ENCODE results near the gene SUN2.

The SUN2 gene, protein sequence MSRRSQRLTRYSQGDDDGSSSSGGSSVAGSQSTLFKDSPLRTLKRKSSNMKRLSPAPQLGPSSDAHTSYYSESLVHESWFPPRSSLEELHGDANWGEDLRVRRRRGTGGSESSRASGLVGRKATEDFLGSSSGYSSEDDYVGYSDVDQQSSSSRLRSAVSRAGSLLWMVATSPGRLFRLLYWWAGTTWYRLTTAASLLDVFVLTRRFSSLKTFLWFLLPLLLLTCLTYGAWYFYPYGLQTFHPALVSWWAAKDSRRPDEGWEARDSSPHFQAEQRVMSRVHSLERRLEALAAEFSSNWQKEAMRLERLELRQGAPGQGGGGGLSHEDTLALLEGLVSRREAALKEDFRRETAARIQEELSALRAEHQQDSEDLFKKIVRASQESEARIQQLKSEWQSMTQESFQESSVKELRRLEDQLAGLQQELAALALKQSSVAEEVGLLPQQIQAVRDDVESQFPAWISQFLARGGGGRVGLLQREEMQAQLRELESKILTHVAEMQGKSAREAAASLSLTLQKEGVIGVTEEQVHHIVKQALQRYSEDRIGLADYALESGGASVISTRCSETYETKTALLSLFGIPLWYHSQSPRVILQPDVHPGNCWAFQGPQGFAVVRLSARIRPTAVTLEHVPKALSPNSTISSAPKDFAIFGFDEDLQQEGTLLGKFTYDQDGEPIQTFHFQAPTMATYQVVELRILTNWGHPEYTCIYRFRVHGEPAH

DNA sequence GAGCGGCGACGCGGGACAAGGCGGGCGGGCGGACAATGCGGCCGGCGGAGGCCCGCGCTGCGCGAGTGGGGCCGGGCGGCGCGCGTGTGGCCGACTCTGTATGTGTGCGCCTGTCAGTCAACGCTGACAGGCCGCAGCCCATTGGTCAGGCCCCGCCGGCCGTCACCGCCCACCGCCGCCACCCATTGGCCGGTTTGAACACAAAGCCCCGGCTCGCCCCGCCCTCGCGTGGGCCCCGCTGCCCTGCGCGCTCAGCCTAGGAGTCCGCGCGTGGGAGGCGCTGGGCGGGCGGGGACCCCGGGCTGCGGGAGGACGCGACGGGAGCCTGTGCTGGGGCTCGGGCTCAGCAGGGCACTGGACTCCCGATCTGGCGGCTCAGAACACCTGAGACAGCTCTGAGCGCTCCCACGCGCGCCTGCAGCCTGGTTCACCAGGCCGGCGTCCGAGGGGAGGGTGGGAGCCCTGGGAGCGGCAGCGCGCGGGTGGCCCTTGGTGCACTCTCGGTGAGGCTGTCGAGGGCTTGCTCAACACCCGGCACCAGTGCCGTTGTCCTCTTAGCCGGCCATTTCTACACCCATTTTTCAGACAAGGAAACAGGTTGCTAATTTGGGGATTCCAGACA is at the start of gene SUN2:
Gene SUN2 (minus strand): TSS at position 88 of the 622 bp plus-strand sequence. CDS start 3,370 bp downstream, outside the sequence.
- TF ChIP-seq, protein P1, sequence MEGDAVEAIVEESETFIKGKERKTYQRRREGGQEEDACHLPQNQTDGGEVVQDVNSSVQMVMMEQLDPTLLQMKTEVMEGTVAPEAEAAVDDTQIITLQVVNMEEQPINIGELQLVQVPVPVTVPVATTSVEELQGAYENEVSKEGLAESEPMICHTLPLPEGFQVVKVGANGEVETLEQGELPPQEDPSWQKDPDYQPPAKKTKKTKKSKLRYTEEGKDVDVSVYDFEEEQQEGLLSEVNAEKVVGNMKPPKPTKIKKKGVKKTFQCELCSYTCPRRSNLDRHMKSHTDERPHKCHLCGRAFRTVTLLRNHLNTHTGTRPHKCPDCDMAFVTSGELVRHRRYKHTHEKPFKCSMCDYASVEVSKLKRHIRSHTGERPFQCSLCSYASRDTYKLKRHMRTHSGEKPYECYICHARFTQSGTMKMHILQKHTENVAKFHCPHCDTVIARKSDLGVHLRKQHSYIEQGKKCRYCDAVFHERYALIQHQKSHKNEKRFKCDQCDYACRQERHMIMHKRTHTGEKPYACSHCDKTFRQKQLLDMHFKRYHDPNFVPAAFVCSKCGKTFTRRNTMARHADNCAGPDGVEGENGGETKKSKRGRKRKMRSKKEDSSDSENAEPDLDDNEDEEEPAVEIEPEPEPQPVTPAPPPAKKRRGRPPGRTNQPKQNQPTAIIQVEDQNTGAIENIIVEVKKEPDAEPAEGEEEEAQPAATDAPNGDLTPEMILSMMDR (IDR thresholded peaks at IDR 0.05), result no peak

DNA sequence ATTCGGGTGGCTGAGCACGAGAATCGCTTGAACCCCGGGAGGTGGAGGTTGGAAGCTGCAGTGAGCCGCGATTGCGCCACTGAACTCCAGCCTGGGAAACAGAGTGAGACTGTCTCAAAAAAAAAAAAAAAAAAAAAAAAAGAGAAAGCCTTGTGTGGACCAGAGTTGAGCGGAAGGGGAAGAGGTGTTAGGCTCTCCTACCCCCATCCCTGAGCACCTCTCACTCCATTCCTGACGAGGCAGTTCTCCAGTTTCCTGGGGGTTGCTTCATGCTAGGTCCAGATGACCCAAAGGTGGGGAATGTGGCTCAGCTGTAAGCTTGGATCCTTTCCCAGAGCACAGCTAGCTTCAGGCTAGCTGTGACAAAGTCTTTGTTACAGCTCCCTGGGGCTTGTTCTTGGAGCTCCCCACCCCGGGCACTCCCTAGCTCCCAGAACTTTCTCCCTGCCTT is 46.9 kb upstream of the SUN2 start:
- TF ChIP-seq, protein P1 (IDR thresholded peaks at IDR 0.05), result no peak

DNA sequence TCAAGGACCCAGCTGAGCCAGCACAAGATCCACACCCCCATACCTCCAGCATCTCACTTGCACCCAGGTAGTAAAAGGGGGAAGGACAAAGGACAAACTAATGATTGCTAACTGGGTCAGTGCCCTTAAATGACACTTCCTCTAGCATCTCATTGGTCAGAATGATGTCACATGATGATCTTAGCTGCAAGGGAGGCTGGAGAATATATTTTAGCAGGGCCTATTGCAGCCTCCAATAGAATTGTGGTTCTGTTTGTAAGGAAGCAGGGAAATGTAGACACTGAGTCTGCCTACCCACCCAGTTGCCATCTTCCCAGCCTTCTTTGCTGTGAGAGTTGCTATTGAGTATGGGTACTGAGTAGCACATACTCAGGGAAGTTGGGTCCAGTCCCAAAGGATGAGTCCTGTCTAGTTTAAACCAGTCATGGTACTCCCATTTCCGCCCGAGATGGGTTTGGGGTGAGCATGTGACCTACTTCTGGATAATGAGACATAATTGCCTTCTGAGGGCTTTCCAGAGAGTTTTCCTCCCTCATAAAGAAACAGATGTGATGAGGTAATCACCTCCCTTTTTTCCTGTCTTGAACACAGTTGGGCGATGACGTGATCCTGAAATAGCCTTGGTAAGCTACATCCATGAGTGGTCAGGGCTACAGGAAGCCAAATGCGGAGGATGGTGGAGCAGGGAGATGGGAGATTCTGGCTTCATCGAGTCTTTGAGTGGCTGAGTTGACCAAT is 43.6 kb upstream of the SUN2 start:
- TF ChIP-seq, protein P1 (IDR thresholded peaks at IDR 0.05), result no peak

DNA sequence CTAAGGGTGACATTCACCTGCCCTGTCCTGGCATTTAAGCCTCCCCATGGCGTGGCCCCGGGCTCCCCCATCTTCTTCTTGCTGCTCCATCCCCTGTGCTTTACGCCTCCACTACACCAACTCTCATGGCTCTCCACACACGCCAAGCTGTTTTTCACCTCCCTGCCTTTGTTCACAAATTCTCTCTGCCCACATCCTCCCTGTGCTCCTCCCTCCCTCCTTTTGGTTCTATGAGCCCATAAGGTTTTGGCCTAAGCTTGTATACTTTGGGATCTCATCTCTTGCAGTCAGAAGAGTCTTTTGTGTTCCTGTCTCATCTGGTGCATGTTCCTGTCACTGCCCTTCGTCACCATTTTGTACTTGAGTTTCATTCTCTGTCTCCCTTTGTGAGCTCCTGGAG is 42.7 kb upstream of the SUN2 start:
- TF ChIP-seq, protein P1 (IDR thresholded peaks at IDR 0.05), result no peak

DNA sequence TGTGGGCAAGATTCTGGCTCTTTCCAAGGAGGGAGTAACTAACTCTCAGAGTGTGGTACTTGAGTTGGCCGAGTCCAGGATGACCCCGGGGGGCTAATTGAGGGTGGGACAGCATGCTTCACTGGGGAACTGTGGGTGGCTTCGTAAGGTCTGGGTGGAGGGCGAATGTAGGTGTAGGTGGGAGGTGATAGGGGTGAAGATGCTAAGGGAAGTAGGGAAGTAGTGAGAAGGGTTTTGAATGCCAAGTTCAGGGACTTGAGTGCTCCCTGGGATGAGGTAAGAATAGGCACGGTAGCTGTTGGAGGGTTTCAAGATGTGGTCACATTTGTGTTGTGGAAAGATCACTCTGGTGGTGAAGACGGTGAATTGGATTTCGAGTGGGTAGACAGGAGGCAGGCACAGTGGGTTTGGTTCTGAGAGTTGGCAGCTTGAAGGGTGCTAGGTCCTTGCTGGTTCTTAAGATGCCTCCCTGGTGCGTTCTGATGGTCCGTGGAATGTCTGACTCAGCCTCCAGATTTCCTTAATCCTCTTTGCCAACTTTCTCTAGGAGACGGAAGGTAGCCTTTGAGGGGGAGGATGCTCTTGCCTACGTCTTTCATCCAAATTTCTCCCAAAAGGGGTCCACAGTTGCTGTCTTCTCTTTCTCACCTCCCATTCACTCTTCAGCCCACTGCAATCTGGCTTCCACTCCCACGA is 40.6 kb upstream of the SUN2 start:
- TF ChIP-seq, protein P1 (IDR thresholded peaks at IDR 0.05), result no peak

DNA sequence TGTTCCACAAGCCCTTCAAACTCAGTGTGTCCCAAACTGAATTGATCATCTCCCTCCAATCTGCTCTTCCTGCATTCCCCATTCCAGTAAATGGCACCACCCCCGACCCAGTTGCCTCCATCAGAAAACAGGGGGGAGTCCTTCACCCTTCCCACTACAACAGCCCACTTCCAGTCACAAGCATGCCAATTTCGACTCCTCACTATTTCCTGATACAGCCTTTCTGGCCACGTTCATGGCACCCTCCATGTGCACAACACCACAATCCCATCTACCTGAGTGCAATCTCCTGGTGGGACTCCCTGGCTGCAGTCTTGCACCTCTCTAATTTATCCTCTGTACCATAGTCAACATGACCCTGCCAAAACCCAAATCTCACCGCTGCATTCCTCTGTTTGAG is 39.8 kb upstream of the SUN2 start:
- TF ChIP-seq, protein P1 (IDR thresholded peaks at IDR 0.05), result no peak
